Hepatic stellate cell (primary cell): Measurements from ENCODE around the gene NR0B1.

Source experiments
- DNase-seq: peaks from one replicate; pipeline ENCODE4 v3.0.0; 2011; ENCODE audit warnings: low spot score

NR0B1 gene, protein sequence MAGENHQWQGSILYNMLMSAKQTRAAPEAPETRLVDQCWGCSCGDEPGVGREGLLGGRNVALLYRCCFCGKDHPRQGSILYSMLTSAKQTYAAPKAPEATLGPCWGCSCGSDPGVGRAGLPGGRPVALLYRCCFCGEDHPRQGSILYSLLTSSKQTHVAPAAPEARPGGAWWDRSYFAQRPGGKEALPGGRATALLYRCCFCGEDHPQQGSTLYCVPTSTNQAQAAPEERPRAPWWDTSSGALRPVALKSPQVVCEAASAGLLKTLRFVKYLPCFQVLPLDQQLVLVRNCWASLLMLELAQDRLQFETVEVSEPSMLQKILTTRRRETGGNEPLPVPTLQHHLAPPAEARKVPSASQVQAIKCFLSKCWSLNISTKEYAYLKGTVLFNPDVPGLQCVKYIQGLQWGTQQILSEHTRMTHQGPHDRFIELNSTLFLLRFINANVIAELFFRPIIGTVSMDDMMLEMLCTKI

DNA sequence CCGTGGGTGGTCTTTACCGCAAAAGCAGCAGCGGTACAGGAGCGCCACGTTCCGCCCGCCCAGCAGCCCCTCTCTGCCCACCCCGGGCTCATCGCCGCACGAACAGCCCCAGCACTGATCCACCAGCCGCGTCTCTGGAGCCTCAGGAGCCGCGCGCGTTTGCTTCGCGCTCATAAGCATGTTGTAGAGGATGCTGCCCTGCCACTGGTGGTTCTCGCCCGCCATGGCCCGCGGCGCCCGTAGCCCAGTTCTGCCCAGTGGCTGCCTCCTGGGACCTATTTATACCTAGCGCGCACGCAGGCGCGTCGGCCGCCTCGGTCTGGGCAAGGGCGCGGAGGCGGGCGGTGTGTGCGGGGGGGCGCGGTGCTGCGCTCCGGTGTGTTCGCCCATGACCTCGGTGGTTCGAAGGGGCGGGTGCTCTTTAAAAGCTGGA is at the start of gene NR0B1:
Gene NR0B1, minus strand, starts transcription at position 252 of the 433 bp plus-strand sequence. Its CDS starts 27 bp downstream, at position 225.
- DNase-seq = no peak

DNA sequence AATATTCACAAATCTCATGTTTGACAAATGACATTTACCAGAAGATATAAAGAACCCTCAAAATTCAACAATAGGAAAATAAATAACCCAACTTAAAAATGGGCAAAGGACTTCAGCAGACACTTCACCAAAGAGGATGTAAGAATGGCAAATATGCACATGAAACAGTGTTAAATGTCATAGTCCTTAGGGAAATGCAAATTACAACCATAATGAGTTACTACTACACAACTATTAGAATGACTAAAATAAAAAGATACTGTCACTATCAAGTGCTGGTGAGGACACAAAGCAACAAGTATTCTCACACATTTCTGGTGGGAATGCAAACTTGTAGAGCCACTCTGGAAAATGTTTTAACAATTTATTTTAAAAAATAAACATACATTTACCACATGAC is 40.8 kb upstream of the NR0B1 start:
- DNase-seq = no peak

DNA sequence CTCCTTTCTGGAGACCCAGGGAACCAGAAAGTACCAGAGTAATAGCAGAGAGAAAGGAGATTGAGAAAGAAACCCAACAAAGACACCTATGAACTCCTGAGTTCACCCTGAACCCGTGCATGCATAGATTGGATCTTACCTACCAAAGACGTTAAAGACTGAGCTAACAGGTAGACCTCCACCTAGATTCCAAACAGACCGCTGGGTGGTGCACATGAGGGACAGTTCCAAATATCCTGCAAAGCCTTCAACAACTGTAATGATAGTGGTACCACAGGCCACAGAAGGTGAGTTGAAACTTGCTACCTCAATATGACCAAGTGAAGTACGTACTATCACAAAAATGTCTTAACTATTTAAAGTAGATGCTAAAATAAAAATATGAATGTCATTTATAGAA is 34.0 kb upstream of the NR0B1 start:
- no peak for DNase-seq

DNA sequence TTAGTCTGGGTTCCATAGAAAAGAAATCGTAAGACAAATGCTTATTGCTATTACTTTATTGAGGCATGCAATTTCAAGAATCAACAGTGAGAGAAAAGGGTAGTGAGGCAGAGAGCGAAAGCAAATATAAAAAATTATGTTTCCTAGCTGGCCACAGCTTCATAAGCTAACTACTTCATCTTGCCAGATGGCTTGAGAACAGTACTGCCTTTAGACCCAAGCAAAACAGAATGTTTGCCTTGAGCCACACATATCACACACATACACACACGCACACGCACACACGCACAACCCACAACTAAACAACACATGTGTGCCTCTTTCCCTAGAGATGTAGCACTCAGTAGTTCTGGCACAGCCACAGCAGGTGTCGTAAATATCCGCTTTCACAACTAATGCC is 31.6 kb upstream of the NR0B1 start:
- no peak for DNase-seq

DNA sequence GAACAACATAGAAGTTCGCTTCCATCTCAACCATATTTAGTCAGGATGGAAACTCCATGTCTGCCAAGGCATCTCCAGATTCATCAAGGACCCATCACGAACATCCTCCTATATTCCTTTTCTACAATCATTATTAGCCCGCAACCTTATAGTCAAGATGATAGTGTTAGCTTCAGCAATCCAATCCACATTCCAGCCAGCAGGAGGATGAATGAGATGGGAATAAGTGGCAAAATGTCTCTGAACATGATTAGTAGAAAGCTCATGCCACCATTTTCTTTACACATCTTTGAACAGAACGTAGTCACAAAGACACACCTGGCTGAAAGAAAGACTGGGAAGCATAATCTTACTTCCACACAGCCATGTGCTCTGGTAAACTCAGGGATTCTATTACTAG is 18.6 kb upstream of the NR0B1 start:
- no peak for DNase-seq

DNA sequence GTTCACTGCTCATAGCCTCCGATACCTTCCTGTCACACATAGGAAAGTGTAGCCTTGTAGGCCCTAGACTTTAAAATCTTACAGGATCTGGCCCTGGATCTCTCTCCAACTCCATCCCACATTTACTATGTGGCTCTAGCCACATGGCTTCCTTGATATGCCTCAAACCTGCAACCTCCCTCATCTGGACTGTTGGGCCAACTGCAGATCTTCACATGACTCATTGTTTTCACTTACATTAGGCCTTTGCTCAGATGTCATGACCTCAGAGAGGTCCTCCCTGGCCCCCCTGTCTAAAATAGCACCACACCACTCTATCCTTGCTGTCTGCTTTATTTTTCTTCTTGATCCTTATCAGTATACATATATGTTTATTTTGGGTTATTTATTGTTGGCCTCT is 8.1 kb upstream of the NR0B1 start:
- DNase-seq = no peak

DNA sequence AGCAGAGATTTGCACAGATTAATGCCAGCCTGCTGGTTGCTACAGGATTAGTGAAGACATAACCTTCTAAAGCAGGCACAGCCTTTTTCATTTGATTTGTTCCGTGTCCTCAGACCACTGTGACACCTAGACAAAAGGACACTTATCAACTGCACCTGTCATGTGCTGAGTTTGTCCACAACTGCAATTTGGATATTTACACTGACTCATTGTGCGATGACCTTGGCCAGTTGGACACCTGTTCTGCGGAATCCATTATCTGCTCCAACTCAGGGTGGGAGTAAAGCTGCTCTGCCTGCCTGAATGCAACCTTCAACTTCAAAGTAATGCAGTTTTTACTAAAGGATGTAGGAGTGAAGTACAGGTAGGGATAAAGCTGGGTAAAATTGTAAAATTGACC is 4.1 kb upstream of the NR0B1 start:
- DNase-seq = no peak

DNA sequence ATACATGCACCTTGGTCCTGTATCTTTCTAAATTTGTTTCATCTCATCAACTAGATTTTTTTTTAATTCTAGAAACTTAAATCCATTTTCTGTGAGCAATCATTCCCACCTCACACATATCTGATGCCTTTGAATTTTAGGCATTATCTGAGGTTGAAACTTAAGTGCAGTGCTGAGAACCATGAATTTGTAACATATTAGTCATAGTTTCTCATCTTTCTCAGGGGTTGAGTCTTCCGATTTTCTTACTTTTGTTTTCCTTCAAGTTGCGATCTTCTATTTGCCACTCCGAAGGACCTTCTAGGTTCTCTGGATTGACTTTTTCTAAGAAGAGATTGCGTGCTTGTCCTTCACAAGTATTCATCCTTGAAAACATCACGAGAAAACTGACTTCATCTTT is 3.7 kb upstream of the NR0B1 start:
- DNase-seq = no peak

DNA sequence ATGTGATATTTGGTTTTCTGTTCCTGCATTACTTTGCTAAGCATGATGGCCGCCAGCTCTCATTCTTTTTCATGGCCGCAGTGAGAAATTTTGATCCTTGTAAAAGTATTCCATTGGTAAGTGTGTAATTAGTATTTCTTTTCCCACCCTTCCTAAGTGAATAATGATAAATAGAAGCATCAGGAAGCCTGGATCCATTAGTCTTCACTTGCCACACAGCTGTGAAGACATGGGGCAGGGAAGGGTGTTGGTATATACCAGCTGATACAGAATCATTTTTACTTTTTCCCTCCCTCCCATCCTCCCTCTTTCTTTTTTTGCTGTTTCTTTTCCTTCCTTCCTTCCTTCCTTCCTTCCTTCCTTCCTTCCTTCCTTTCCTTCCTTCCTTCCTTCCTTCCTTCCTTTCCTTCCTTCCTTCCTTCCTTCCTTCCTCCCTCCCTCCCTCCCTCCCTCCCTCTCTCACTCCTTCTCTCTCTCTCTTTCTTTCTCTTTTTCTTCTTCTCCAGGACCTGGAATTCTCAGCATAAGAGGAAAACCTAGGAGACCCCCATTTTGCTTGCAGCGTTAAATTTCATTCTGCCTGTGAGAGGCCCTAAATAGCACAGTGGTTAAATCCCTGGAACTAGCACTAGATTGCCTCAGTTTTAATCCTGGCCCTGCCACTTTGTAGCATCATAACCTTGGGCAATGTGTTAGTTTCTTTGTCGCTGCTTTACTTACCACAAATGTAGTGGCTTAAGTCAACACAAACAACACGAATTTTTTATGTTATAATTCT is 1.4 kb upstream of the NR0B1 start:
- DNase-seq = no peak

DNA sequence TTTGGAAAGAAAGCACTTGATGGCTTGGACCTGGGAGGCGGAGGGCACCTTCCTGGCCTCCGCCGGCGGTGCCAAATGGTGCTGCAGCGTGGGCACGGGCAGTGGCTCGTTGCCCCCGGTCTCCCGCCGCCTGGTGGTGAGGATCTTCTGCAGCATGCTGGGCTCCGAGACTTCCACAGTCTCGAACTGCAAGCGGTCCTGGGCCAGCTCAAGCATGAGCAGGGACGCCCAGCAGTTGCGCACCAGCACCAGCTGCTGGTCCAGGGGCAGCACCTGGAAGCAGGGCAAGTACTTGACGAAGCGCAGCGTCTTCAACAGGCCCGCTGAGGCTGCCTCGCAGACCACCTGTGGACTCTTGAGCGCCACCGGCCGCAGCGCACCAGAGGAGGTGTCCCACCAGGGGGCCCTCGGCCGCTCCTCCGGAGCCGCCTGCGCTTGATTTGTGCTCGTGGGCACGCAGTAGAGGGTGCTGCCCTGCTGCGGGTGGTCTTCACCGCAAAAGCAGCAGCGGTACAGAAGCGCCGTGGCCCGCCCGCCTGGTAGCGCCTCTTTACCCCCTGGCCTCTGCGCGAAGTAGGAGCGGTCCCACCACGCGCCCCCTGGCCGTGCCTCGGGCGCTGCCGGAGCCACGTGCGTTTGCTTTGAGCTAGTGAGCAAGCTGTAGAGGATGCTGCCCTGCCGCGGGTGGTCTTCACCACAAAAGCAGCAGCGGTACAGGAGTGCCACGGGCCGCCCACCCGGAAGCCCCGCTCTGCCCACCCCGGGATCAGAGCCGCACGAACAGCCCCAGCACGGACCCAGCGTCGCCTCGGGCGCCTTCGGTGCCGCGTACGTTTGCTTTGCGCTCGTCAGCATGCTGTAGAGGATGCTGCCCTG is 689 bp downstream of the NR0B1 start:
- no peak for DNase-seq

DNA sequence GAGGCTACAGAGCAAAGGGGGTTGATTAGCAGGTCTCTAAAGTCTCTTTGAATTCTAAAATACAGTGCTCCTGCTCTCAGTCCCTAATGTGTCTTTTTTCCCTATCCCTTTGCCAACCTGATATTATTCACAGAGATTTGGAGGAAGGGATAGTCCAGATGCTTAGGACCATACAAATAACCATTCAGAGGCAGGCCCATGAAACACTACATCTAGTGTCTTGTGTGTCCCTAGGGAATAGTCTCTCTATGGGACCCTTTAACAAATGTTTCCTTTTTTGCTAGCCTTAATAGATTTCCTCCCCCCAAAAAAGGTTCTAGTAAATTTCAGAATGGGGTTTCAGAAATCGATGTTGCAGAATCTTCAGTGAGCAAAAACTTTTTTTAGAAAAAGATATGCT is 1.7 kb downstream of the NR0B1 start:
- no peak for DNase-seq

DNA sequence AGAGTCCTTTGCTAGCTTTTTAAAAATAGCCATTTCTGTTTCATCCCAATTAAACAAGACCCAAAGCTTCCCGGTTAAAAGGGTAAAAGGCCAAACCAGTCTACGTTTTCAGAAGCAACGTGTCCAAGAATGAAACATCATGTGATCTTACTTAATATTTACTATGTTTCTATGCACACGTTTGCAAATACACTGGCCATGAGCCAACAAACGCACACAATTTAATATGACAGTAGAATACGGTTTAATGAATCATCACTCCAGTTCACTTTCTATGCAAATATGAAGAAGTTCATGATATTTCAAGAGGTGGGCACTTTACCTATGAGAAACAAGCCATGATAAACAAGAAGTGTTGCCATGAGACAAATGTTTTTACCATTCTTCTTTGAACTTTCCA is 4.3 kb downstream of the NR0B1 start:
- no peak for DNase-seq

DNA sequence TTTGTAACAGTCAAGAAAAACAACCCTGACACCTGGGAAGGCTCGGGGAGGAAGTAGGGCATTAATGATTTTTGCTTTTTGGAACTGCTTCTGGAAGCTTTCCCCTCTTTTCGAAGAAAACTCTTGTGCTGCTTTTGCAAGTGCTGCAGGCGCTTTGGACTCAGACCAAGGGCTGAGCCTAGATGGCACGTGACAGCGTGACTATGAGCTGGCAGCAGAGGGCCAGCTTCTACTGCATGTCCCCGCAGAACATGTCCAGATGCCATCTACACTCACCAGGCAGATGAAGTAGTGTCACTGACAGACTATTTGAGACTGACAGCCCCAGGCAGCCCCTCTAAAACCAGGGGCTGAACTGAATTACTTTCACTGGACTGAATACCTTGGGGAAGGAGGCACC is 6.2 kb downstream of the NR0B1 start:
- DNase-seq = no peak

DNA sequence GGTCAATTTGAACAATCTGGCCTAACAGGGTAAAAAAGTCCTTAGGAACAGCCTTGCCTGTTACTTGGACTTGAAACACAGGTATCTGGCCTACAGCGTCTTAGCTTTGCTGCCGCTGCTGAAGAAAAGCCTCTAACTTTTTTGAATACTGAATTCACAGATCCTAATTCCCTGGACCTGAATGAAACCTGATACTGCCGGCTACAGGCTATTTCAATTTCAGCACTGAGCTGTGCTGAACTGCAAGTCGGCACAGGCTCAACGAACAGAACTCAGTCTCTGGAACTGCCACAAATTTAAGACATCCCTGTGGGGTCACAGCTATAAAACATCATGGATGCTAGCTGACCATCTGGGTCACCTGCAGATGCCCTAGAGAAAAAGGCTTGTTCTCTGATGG is 7.2 kb downstream of the NR0B1 start:
- DNase-seq = no peak

DNA sequence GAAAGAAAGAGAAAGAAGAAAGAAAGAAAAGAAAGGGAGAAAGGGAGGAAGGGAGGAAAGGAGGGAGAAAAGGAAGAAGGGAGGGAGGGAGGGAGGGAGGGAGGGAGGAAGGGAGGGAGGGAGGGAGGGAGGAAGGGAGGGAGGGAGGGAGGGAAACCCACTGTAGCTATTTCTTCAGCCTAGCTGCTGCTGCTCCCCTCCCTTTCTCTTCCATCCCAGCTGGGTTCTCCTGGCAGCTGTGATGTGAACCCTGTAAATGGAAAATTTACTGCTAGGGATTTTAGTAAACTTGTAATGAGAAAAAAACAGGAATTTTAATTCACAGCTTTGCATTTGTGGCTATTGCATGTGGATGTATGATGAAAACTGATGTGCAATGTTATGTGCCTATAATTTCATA is 8.0 kb downstream of the NR0B1 start:
- no peak for DNase-seq

DNA sequence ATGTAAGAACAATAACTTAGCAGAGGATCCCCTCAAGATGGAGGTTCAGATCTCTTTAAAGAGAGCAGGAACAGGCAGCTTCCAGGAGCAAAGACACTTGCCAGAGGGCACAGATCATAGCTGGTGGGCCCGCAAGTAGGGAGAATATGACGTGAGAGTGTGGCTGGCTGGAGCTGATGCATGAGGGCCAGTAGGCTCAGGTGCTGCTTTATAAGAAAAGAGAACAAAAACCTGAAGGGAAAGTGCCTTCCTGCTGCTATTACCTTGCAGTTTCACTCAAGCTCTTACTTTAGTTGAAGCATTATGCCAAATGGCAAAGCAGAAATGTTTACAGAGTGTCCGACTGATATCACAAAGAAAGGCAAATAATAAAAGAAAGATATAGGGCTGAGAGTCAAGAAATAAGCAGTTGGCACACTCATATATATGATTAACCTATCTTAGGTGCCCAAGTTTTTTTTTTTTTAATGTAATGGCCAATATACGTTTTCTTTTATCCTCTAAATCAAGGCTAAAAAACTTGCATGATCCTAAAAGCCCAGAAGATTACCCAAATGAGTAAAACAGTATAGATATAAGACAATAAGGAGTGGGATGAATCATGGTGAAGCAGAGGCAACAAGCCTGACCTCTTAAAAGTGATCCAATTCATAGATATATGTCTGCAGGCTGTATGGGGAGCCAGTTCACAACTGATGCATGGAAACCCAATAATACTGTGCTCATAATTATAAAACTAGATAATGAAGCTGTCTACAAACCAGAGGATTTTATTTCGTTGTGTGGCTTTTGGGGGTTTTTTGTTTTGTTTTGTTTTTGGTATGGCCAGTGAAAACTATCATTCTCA is 12.6 kb downstream of the NR0B1 start:
- no peak for DNase-seq

DNA sequence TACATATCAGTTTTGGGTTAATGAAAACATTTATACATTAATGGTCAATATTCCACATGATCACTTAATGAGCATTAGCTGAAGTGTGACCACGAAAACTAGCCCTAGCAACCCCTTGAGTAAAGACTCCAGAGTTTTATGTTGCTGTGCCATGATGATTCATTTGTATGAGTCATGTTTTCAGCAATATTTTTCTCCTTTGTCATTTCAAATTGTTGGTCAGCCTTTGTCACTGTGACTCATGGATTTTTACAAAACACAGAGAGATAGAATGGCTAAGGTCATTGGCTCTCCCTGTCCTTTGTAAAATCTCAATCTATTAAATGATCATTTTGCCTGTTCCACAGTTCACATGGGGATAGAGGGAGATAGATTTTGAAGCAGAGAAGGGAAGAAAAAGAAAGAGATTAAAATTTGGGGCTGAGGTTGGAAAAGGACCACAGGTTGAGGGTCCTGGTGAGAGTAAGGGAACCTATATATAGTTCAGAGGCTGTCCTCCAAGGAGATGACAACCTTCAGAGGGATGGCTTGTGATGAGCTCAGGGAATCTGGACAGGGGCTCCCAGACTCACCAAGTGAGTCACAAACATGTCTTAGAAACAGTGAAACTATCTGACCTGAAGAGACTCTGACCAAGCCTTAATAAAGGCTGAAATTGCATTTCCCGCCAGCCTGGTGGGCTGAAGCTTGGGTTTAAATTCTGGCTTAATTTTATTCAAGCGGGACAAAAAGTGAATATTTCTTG is 25.6 kb downstream of the NR0B1 start:
- DNase-seq = peak; percentile 23

DNA sequence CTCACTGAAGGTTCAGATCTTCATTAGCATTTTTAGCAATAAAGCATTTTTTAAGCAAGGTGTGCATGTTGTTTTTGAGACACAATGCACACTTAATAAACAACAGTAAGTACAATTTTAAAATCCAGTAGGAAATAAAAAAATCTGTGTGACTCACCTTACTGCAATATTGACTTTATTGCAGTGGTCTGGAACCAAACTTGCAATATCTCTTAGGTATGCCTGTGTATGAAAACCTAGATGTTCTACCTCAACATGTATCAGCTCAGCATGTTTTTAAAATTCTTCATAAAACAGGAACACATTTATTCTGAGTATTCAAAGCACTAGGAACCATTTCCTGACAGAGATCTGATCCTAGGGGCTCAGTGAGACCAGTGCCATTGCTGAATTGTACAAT is 26.7 kb downstream of the NR0B1 start:
- DNase-seq = no peak

DNA sequence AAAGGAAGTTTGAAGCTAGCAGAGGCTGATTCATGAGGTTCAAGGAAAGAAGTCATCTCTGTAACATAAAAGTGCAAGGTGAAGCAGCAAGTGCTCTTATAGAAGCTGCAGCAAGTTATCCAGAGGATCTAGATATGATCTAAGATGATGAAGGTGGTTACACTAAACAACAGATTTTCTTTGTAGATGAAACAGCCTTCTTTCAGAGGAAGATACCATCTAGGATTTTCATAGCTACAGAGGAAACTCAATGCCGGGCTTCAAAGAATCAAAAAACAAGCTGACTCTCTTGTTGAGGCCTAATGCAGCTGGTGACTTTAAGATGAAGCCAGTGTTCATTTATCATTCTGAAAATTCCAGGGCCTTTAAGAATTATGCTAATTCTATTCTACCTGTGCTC is 28.8 kb downstream of the NR0B1 start:
- no peak for DNase-seq

DNA sequence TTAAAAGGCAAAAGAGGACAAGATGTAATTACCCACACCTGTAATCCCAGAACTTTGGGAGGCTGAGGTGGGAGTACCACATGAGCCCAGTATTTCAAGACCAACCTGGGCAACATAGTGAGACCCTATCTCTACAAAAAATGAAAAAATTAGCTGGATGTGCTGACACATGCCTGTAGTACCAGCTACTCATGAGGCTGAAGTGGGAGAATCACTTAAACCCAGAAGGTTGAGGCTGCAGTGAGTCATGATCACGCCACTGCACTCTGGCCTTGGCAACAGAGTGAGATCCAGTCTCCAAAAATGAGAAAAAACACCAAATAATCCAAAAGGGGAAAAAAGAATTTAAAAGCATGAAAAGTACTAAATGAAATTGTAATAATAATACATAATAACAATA is 30.8 kb downstream of the NR0B1 start:
- no peak for DNase-seq

DNA sequence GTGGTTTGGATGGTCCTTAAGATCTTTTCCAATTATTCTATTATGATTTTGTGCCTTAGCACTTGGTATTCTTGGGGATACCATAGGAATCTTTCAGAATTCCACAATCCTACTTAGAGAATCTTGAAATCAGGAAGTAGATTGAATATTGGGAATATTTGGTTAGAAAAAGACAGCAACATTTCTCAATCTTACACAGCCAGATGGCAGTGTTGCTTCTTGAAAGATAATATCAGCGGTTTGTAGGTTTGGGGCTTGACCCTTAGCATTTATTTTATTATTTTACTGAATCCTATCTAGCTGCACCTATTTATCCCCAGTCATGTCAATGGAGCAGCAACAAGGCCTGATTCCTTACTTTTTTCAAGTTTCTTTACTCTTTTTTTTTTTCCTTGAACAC is 33.7 kb downstream of the NR0B1 start:
- no peak for DNase-seq
